Kidney epithelial cell (primary cell): ENCODE results near the gene ERVFRD-1. TPM values are rescaled to one million over a fixed set of nuclear protein-coding genes. Genes with fewer than 3 reads are reported as not detected.

ENCODE experiments used
- DNase-seq: peaks from one replicate; pipeline ENCODE4 v3.0.0-alpha.2; 2010; ENCODE audit warnings: low read depth
- H3K27me3 ChIP-seq: 2 replicates; pipeline ENCODE4 v1.6.0; 2011; ENCODE audit warnings: low read length; ENCODE audit not compliant: control insufficient read depth, insufficient read depth
- H3K36me3 ChIP-seq: 2 replicates; pipeline ENCODE4 v1.5.1; 2011; ENCODE audit warnings: low read length; ENCODE audit not compliant: control insufficient read depth, insufficient read depth
- H3K4me3 ChIP-seq: 2 replicates; pipeline ENCODE4 v1.5.1; 2011; ENCODE audit warnings: low read depth, mild to moderate bottlenecking, control low read depth, low read length
- CTCF ChIP-seq: IDR thresholded peaks from 2 replicates; pipeline ENCODE4 v1.5.1; 2011; ENCODE audit warnings: mild to moderate bottlenecking, moderate library complexity, low read length, control low read depth, inconsistent platforms; ENCODE audit not compliant: insufficient read depth, poor library complexity, severe bottlenecking
- total RNA-seq: library from RNA; depleted of rRNA; stranded (reverse); fragments of >200 nt; gene quantifications from 2 replicates; pipeline ENCODE4 v1.2.3, GENCODE V29; 2015

Gene ERVFRD-1
- total RNA-seq, 1 donor from 2014 or later = not detected

DNA sequence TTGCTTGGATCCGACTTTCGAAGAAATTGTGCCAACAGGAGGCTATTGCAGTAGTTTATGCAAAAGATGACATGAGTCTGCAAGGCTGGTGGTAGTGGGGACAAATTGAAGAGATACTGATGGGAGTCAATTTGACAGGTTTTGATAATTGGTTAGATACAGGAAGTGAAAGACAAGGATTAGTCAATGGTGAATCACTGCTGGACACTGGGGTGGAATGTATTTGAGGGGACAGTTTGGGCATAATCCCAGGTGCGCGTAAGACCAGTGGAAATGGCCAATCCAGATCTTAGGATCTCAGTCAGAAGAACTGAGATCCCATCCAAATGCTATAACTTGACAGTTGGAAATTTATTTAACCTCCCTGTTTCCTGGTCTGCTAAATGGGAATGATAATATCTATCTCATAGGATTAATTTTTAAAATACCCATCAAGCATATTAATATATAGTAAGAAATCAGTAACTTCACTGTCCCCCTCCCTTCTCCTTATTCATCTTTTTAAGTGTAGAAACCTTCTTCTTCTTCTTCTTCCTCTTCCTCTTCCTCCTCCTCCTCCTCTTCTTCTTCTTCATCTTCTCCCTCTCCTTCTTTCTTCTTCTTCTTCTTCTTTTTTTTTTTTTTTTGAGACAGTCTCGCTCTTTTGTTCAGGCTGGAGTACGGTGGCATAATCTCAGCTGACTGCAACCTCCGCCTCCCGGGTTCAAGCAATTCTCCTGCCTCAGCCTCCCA, 30.9 kb upstream of the ERVFRD-1 start:
- no peaks in the 10 kb centered on the region for H3K36me3 ChIP-seq
- no peak for TF ChIP-seq CTCF
- no peak for DNase-seq
- H3K27me3 ChIP-seq = no peaks in the 10 kb centered on the region
- H3K4me3 ChIP-seq = no peak overlapping the region

DNA sequence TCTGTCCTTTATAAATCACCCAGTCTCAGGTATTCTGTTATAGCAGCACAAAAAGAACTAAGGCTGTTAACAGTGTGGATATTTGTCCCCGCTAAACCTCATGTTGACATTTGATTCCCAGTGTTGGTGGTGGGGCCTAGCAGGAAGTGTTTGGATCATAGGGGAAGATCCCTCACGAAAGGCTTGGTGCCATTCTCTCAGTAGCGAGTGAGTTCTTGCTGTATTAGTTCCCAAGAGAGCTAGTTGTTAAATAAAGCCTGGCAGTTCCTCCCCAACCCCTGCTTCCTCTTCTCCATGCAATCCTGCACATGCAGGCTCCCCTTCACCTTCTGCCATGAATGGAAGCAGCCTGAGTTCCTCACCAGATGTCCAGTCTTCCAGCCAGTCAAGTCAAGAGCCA, 29.8 kb upstream of the ERVFRD-1 start:
- no peaks in the 10 kb centered on the region for H3K36me3 ChIP-seq
- no peak for DNase-seq
- H3K27me3 ChIP-seq = no peaks in the 10 kb centered on the region
- no peak overlapping the region for H3K4me3 ChIP-seq
- TF ChIP-seq CTCF = no peak

GRCh38 chr6:11140056-11140455, 28.5 kb upstream of the ERVFRD-1 start:
- TF ChIP-seq CTCF = no peak

GRCh38 chr6:11139051-11139960, 27.8 kb upstream of the ERVFRD-1 start:
- Histone ChIP-seq H3K4me3 (no peak overlapping the region), H3K36me3 (no peaks in the 10 kb centered on the region), H3K27me3 (no peaks in the 10 kb centered on the region)
- no peak for TF ChIP-seq CTCF
- no peak for DNase-seq

More at GRCh38 chr6:11140056-11140455, 28.5 kb upstream of the ERVFRD-1 start:
- DNase-seq = no peak
- no peaks in the 10 kb centered on the region for H3K36me3 ChIP-seq
- H3K4me3 ChIP-seq = no peak overlapping the region
- no peaks in the 10 kb centered on the region for H3K27me3 ChIP-seq

DNA sequence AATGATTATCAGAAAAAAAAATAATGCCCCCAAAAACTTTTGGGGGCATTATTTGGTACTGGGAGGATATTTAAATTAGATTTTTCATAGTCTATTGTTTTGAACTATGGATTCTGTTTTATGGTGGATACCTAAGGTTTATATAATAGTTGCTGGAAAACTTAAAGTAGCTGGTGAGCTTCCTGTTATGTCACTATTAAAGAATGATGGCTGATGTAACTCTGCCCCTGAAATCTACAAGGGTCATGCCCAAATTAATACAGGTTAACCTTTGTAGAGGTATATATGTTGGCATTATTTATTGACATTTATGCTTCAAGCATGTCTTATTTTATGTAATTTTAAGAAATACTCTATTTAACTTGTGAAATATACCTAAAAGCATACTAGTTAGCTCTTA, 25.3 kb upstream of the ERVFRD-1 start:
- no peaks in the 10 kb centered on the region for H3K27me3 ChIP-seq
- no peaks in the 10 kb centered on the region for H3K36me3 ChIP-seq
- no peak for TF ChIP-seq CTCF
- no peak overlapping the region for H3K4me3 ChIP-seq
- no peak for DNase-seq
